ENCODE measurements around the gene SYT7. TPM values are rescaled to one million over a fixed set of nuclear protein-coding genes. Genes with fewer than 3 reads are reported as not detected.
A peak's percentile ranks its signal among the peaks of the same experiment; 100 is the strongest.
"Not testable (repeated sequence)": the region's sequence is repeated elsewhere in the genome, so short reads cannot be mapped to it uniquely, and the experiment has no call there.

The SYT7 gene
- total RNA-seq, 2 experiments from 2014 or later = 0.04 TPM; not detected in 1

GRCh38 chr11:61477727-61478148 is 103.1 kb downstream of the SYT7 start:
- H3K4me1 Mint-ChIP-seq = peaks cover 9% of the 10 kb centered on the region
- CTCF ChIA-PET = interaction anchor here (0.9 to 13.3 kb wide), 12 partner anchors 10 to 255 kb away, joined by 3 to 108 read pairs (median 4); no protein-coding TSS in a partner anchor
- POLR2A ChIA-PET = interaction anchor here (0.6 kb wide), 1 partner anchor 105 kb away, joined by 4 read pairs; no protein-coding TSS in a partner anchor
- H3K27me3 Mint-ChIP-seq = no peaks in the 10 kb centered on the region
- H3K36me3 Mint-ChIP-seq (ENCODE audit: low read depth) = peaks cover 7% of the 10 kb centered on the region
- ATAC-seq (peak; percentile 56), DNase-seq (peak; percentile 70)
- H3K9me3 Mint-ChIP-seq (ENCODE audit: low read depth) = no peaks in the 10 kb centered on the region
- no peak overlapping the region for H3K4me3 Mint-ChIP-seq
- intact Hi-C loops (cut with DNase I, micrococcal nuclease) = loop anchor here (1.0 to 5.0 kb wide), 4 partner anchors 40 to 161 kb away; no protein-coding TSS in a partner anchor
- H3K27ac Mint-ChIP-seq = no peak overlapping the region

GRCh38 chr11:61477126-61477525 is 103.8 kb downstream of the SYT7 start:
- POLR2A ChIA-PET = interaction anchor here (0.6 kb wide), 1 partner anchor 106 kb away, joined by 4 read pairs; no protein-coding TSS in a partner anchor
- no peak for DNase-seq
- no peaks in the 10 kb centered on the region for H3K9me3 Mint-ChIP-seq (ENCODE audit: low read depth)

GRCh38 chr11:61476371-61476770 is 104.5 kb downstream of the SYT7 start:
- no peak overlapping the region for H3K4me3 Mint-ChIP-seq
- ChIA-PET POLR2A (no interaction called here), CTCF (interaction anchor here (0.7 to 13.3 kb wide), 11 partner anchors 13 to 162 kb away, joined by 3 to 108 read pairs (median 3); partner anchors contain the start of gene LRRC10B)
- ATAC-seq (no peak), DNase-seq (no peak)
- intact Hi-C loops (cut with DNase I, micrococcal nuclease) = loop anchor here in 1 of 2 experiments (5.0 kb wide), 1 partner anchor 161 kb away; no protein-coding TSS in a partner anchor
- no peaks in the 10 kb centered on the region for H3K27me3 Mint-ChIP-seq
- H3K36me3 Mint-ChIP-seq (ENCODE audit: low read depth) = peaks cover 9% of the 10 kb centered on the region
- peaks cover 9% of the 10 kb centered on the region for H3K4me1 Mint-ChIP-seq
- no peak overlapping the region for H3K27ac Mint-ChIP-seq
- H3K9me3 Mint-ChIP-seq (ENCODE audit: low read depth) = no peaks in the 10 kb centered on the region

More at GRCh38 chr11:61477126-61477525, 103.8 kb downstream of the SYT7 start:
- no peak for ATAC-seq
- no peak overlapping the region for H3K4me3 Mint-ChIP-seq
- H3K27me3 Mint-ChIP-seq = no peaks in the 10 kb centered on the region
- intact Hi-C loops (cut with DNase I, micrococcal nuclease) = loop anchor here (1.0 to 5.0 kb wide), 4 partner anchors 40 to 161 kb away; no protein-coding TSS in a partner anchor
- H3K4me1 Mint-ChIP-seq = peaks cover 9% of the 10 kb centered on the region
- peaks cover 9% of the 10 kb centered on the region for H3K36me3 Mint-ChIP-seq (ENCODE audit: low read depth)
- no peak overlapping the region for H3K27ac Mint-ChIP-seq
- CTCF ChIA-PET = interaction anchor here (0.6 to 13.3 kb wide), 10 partner anchors 12 to 161 kb away, joined by 3 to 108 read pairs (median 4); no protein-coding TSS in a partner anchor

DNA sequence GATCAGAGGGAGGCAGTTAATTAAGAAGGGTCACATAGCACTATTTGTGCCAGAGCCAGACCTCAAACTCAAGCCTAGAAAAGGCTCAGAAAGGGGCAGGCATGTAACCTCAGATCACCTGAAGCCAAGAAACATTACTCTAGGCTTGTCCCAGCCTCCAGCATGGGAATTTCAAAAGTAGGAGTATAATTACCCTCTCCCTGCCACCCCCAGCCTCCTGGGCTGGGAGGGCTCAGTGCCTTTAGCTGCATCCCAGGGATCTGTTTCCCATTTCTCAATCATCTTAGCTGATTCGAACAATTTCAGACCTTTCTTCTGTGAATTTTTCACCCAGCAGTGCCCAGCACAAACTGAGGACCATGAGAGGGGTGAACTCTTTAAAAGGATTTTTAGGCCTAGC is 105.4 kb downstream of the SYT7 start:
- no peak for ATAC-seq
- CTCF ChIA-PET = interaction anchor here (0.6 to 13.3 kb wide), 9 partner anchors 14 to 163 kb away, joined by 3 to 108 read pairs (median 4); no protein-coding TSS in a partner anchor
- Mint-ChIP-seq H3K36me3 (ENCODE audit: low read depth) (peaks cover 11% of the 10 kb centered on the region), H3K4me1 (peaks cover 9% of the 10 kb centered on the region), H3K27ac (no peak overlapping the region), H3K4me3 (no peak overlapping the region), H3K27me3 (no peaks in the 10 kb centered on the region), H3K9me3 (ENCODE audit: low read depth) (no peaks in the 10 kb centered on the region)
- no peak for DNase-seq
- POLR2A ChIA-PET = no interaction called here
- intact Hi-C loops (cut with DNase I, micrococcal nuclease) = loop anchor here in 1 of 2 experiments (5.0 kb wide), 1 partner anchor 162 kb away; no protein-coding TSS in a partner anchor

DNA sequence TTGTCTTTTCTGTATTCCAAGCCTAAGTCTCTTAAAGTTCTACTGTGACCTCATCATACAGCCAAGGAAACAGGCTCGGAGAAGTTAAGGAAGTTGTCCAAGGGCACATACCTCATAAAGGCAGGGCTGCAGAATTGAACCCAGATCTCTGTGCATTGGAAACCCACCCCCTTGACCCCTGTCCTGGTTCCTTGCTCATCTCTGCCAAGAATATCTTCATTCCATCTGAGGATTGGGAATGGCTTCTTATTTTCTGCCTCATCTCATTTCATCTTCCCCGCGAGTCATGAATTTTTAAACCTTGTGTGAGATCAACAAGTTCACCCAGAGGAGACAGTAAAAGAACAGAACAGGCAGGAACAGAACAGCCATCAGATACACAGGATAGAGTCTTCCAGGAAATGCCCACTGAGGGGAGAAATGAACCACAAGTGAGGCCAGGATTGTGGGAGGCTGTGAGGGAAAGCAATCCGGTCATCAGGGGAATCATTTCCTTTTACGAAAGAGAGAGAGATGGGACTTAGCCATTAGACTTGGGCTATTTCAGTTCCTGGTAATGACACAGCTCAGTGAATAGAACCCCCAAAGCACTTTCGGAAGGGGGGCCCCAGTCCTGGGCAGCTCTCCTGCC is 106.7 kb downstream of the SYT7 start:
- Mint-ChIP-seq H3K27ac (peak overlapping the region; percentile 1), H3K36me3 (ENCODE audit: low read depth) (peaks cover 11% of the 10 kb centered on the region)

GRCh38 chr11:61473370-61474012 is 107.4 kb downstream of the SYT7 start:
- ChIA-PET POLR2A (no interaction called here), CTCF (interaction anchor here (2.2 to 2.6 kb wide), 2 partner anchors 27 to 43 kb away, joined by 13 to 17 read pairs; no protein-coding TSS in a partner anchor)
- Mint-ChIP-seq H3K4me3 (no peak overlapping the region), H3K36me3 (ENCODE audit: low read depth) (peaks cover 13% of the 10 kb centered on the region), H3K9me3 (ENCODE audit: low read depth) (no peaks in the 10 kb centered on the region), H3K27me3 (no peaks in the 10 kb centered on the region), H3K4me1 (peaks cover 9% of the 10 kb centered on the region), H3K27ac (peak overlapping the region; percentile 1)
- intact Hi-C loops (cut with DNase I, micrococcal nuclease) = no loop called here
- no peak for ATAC-seq
- DNase-seq = no peak

More for the DNA sequence above, 106.7 kb downstream of the SYT7 start:
- Mint-ChIP-seq H3K27me3 (no peaks in the 10 kb centered on the region), H3K4me1 (peaks cover 9% of the 10 kb centered on the region), H3K9me3 (ENCODE audit: low read depth) (no peaks in the 10 kb centered on the region), H3K4me3 (no peak overlapping the region)
- no peak for DNase-seq
- no peak for ATAC-seq
- CTCF ChIA-PET = interaction anchor here (0.7 to 13.3 kb wide), 4 partner anchors 27 to 43 kb away, joined by 3 to 108 read pairs (median 9); no protein-coding TSS in a partner anchor
- intact Hi-C loops (cut with DNase I, micrococcal nuclease) = no loop called here
- POLR2A ChIA-PET = no interaction called here

- intact Hi-C loops (cut with DNase I, micrococcal nuclease) = no loop called here
Measured at GRCh38 chr11:61472868-61473267, 108.0 kb downstream of the SYT7 start.

DNA sequence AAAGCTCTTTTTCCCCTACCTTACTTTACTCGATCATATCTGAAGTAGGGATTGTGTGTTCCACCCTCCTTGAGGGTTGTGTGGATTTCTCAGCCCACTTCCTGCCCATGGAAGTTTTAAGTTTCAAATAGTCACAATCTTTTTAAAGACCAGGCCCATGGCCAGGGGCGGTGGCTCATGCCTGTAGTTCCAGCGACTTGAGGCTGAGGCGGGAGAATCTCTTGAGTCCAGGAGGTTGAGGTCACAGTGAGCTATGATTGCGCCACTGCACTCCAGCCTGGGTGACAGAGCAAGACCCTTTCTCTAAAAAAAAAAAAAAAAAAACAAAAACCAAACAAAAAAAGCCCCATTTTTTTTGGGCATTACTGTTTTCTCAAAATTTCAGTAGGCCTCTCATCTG is 108.6 kb downstream of the SYT7 start:
- Mint-ChIP-seq H3K4me3 (no peak overlapping the region), H3K27ac (no peak overlapping the region)
- CTCF ChIA-PET = interaction anchor here (0.6 to 2.6 kb wide), 4 partner anchors 10 to 45 kb away, joined by 4 to 17 read pairs (median 10); no protein-coding TSS in a partner anchor

More at GRCh38 chr11:61472868-61473267, 108.0 kb downstream of the SYT7 start:
- no peak overlapping the region for H3K27ac Mint-ChIP-seq
- no peak for DNase-seq
- H3K4me1 Mint-ChIP-seq = peaks cover 10% of the 10 kb centered on the region
- no peak for ATAC-seq
- no peaks in the 10 kb centered on the region for H3K9me3 Mint-ChIP-seq (ENCODE audit: low read depth)
- H3K4me3 Mint-ChIP-seq = no peak overlapping the region
- CTCF ChIA-PET = interaction anchor here (0.6 to 2.6 kb wide), 5 partner anchors 9 to 922 kb away, joined by 3 to 17 read pairs (median 6); no protein-coding TSS in a partner anchor
- H3K36me3 Mint-ChIP-seq (ENCODE audit: low read depth) = peaks cover 19% of the 10 kb centered on the region
- H3K27me3 Mint-ChIP-seq = no peaks in the 10 kb centered on the region
- POLR2A ChIA-PET = interaction anchor here (0.6 kb wide), 1 partner anchor 170 kb away, joined by 4 read pairs; no protein-coding TSS in a partner anchor

GRCh38 chr11:61468002-61468401 is 112.9 kb downstream of the SYT7 start:
- intact Hi-C loops (cut with DNase I, micrococcal nuclease) = no loop called here
- peak overlapping the region; percentile 13 for H3K27ac Mint-ChIP-seq

More for the DNA sequence above, 108.6 kb downstream of the SYT7 start:
- intact Hi-C loops (cut with DNase I, micrococcal nuclease) = no loop called here
- no peak for ATAC-seq
- no peak for DNase-seq
- peaks cover 23% of the 10 kb centered on the region for H3K36me3 Mint-ChIP-seq (ENCODE audit: low read depth)
- H3K27me3 Mint-ChIP-seq = no peaks in the 10 kb centered on the region
- peaks cover 14% of the 10 kb centered on the region for H3K4me1 Mint-ChIP-seq
- POLR2A ChIA-PET = interaction anchor here (0.6 kb wide), 1 partner anchor 169 kb away, joined by 4 read pairs; no protein-coding TSS in a partner anchor
- H3K9me3 Mint-ChIP-seq (ENCODE audit: low read depth) = no peaks in the 10 kb centered on the region

DNA sequence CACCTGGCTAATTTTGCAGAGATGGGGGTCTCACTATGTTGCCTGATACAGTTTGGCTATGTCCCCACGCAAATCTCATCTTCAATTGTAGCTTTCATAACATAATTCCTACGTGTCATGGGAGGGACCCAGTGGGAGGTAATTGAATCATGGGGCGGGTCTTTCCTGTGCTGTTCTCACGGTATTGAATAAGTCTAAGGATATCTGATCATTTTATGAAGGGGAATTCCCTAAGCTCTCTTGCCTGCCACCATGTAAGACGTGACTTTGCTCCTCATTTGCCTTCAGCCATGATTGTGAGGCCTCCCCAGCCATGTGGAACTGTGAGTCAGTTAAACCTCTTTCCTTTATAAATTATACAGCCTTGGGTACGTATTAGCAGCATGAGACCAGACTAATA is 113.3 kb downstream of the SYT7 start:
- POLR2A ChIA-PET; H3K27me3 Mint-ChIP-seq; H3K4me1 Mint-ChIP-seq; H3K4me3 Mint-ChIP-seq; DNase-seq; H3K9me3 Mint-ChIP-seq (ENCODE audit: low read depth); intact Hi-C loops (cut with DNase I, micrococcal nuclease): not testable (repeated sequence)
- H3K36me3 Mint-ChIP-seq (ENCODE audit: low read depth) = peaks cover 17% of the 10 kb centered on the region
- CTCF ChIA-PET = interaction anchor here (0.9 to 1.1 kb wide), 3 partner anchors 10 to 49 kb away, joined by 3 to 5 read pairs (median 4); no protein-coding TSS in a partner anchor
- ATAC-seq = peak; percentile 51
- H3K27ac Mint-ChIP-seq = peak overlapping the region; percentile 13

More at GRCh38 chr11:61468002-61468401, 112.9 kb downstream of the SYT7 start:
- Mint-ChIP-seq H3K27me3 (no peaks in the 10 kb centered on the region), H3K9me3 (ENCODE audit: low read depth) (no peaks in the 10 kb centered on the region), H3K4me3 (no peak overlapping the region), H3K36me3 (ENCODE audit: low read depth) (peaks cover 21% of the 10 kb centered on the region), H3K4me1 (peaks cover 6% of the 10 kb centered on the region)
- ChIA-PET POLR2A (no interaction called here), CTCF (interaction anchor here (0.9 to 1.1 kb wide), 4 partner anchors 10 to 49 kb away, joined by 3 to 5 read pairs (median 4); no protein-coding TSS in a partner anchor)
- no peak for ATAC-seq
- DNase-seq = no peak
